Stimulated activated CD4-positive, alpha-beta T cell treated with anti-CD3 and anti-CD28 coated beads, Interleukin-1b, Interleukin-23, amount 100 ng/mL, for 24 hours (primary cell): ENCODE measurements around the gene DGUOK.

Experiments
- DNase-seq, 4 experiments: peaks; one replicate each; pipeline ENCODE4 v3.0.0-alpha.2; 2020; ENCODE audit warnings: low read depth in 4 of 4, low spot score in 1 of 4

DGUOK gene

DNA sequence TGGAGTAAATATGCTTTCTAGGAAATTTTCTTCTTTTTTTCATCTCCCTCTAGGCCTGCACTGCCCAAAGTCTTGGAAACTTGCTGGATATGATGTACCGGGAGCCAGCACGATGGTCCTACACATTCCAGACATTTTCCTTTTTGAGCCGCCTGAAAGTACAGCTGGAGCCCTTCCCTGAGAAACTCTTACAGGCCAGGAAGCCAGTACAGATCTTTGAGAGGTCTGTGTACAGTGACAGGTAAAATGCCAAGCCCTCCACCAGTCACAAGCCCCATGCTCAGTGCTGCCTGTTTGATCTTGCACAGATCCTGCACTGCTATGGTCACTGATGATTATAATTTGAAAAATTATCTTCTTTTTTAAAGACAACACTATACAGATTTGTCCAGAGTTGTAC, 20.0 kb downstream of the DGUOK start:
- DNase-seq, result no peak

DNA sequence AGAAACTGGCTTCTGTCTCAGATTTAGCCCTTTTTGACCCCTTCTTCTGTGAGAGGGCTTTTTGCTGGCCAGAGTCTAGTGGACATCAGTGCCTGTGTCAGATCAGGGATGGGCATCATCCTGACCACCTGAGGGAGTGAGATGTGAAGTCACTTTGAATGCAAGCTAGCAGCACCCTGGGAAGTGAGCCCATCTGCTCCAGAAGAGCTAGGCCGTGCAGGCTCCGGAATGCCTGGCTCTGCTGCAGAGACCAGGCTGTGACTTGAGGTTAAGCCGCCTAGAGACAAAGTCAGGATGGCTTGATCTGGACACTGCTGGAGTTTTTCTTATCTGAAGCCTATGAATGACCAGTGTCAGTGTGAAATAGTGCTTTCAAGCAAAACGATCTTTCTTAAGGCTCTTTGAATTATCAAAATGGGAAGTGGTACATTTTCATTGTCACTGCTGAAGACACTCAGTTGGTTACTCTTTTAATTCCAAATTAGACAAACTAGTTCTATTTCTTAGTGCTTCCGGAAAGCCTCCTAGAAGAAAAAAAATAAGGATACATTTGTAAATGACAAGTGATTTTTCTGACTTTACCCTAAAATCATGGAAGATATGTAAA, 20.8 kb downstream of the DGUOK start:
- DNase-seq, result no peak

DNA sequence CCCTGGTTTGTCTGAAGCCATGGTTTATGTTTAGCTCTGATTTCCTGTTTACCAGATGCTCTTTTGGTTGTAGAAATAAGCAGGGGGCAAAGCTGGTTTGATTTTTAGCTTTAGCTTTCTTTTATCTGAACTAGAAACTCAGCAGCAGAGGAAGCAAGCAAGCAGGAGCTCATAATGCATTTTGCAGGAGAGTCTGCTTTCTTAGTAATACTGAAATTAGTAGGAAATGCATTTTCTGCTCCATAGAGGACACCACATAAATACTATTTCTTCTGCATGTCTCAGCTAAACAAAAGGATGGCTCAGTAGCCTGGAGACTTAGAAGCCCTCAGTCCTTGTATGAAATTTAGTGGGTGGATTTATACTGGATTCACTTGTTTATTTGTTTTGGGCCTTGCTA, 23.1 kb downstream of the DGUOK start:
- no peak for DNase-seq

DNA sequence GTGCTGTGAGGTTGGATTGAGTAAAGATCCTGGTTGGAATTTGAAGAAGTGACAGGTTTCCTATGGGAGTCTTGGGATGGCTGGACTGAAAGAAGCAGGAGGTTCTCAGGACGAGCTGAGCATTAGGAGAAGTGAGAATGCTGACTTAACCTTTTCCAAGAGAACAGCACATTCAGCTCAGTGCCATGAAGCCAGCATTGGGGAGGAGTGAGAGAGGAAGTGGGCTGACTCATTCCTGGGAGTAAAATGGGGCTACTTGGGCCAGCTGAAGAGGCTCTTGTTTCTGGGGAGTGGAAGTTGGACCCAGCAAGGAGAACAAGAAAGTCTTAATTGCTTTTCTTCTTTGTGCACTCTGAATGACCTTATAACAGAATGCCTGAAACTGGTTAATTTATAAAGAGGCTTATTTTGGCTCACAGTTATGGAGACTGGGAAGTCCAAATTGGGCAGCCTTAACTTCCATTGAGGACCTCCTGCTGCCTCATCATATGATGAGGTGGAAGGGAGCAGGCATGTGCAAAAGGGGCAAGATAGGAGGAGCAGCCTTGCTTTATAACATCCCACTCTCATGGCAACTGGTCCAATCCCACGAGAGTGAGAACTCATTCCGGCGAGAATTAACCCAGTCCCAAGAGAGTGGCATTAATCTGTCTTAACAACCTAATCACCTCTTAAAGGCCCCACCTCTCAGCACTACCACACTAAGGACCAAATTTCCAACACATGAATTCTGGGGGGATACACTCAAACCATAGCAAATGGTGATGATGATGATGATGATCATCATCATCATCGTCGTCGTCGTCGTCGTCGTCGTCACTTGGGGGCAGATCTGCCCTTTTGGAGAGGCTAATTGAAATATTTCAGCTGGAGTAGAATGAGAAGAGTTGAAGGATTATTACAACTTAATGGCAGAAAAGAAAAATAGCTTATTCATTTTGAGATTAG, 26.1 kb downstream of the DGUOK start:
- DNase-seq, result no peak

DNA sequence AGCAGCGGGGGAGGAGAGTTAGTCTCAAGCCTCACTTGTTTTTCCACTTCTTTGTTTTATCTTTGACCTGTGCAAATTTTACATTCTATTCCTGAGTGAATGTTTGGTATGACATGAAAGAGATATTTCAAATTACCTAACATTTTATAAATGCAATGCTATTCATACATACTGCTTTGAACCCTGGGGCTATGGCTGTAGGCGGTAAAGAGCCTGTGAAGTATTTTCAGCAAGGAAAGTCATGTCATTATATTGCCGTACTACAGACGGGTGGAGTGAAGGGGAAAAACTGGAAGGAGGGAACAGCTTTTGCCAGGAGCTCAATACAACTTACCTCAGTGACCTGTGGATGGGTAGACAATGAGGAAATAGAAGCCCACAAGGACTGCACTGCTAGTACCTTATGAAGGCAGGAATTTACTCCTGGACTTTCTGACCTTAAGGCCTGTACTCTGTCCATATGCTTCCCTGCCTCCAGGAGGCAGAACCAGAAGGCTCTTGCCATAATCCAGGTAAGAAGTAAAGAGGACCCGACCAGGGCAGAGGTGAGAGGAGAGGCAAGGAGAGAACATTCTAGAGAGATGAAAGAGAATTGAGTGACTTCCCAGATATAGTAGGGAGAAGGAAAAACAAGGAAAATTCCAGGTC, 29.7 kb downstream of the DGUOK start:
- no peak for DNase-seq

DNA sequence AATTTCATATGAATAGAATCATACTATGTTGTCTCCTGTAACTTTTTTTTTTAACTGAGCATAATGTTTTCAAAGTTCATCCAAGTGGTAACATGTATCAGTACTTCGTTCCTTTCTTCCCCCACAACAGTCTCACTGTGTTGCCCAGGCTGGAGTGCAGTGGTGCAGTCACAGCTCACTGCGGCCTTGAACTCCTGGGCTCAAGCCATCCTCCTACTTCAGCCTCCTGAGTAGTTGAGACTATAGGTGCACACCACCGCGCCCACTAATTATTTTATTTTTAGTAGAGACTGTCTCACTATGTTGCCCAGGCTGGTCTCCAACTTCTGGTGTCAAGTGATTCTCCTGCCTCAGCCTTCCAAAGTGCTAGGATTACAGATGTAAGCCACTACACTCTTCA, 34.6 kb downstream of the DGUOK start:
- DNase-seq, result no peak

DNA sequence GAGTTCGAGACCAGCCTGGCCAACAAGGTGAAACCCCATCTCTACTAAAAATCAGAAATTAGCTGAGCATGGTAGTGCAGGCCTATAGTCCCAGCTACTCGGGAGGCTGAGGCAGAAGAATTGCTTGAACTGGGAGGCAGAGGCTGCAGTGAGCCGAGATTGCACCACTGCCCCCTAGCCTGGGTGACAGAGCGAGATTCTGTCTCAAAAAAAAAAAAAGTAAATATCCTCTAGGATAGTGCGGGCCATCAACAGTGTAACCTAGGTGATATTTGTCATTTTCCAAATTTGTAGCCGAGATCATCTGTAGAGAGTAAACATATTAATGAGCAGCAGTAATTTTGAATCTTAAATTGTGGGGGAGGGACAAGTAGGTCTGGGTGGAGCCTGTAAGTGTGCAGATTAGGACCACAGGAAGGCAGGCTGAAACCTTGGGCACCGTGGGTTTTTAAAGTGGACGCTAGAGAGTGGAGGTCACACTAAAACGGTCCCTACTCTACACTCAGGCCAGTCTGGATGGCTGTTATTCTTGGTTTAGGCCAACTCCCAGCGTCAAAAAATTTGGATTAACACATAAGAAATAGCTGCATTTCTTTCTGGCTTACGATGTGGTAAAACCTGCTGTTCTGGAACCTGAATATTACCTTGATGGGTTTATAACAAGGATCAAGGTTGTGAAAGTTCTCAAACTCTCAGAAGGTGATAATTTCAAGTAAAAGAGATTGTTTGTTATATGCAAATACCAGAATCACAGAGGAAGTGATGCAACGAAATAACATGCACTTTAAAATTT, 35.3 kb downstream of the DGUOK start:
- DNase-seq, result no peak

DNA sequence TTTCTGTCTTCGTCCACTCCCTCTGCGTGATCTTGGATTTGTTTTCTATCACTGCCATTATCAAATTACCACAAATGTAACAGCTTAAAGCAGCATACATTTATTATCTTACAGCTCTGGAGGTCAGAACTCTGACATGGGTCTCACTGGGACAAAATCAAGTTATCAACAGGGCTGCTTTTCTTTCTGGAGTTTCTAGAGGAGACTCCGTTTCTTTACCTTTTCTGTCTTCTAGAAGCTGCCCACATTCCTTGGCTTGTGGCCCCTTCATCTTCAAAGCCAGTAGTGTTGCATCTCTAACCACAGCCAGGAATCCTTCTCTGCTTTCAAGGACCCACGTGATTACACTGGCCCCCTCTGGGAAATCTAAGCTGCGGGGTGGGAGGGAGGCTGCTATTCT, 36.1 kb downstream of the DGUOK start:
- DNase-seq, result no peak

DNA sequence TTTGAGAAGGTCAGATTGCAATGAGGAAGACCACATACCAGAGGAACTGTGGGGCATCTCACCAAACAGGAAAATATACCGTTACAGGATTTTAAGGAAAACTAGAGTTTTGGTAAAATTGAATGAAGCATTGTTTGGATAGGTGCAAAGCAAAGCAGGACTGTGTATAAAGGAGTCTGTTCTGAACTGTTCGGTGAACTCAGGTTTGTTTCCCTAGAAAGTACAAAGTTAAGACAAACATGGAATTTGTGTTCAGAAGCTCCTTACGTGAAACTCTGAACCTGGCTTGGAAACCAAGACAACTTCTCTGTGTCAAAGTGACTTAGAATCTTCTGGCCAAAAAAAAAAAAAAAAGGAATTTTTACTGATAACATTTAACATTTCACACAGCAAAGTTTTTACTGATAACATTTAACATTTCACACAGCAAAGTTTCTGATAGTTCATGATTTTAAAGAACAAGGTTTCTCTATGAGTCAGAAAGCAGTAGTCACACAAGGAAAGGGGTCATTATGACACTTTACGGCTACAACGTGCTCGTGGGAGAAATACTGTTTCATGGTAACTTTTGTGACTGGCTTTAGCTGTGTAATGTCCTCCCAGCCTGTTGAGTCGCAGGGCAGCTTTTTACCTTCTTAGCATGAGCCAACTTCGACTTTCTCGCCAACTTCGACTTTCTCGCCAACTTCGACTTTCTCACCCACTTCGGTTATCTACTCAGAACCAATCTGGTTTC, 36.9 kb downstream of the DGUOK start:
- no peak for DNase-seq

DNA sequence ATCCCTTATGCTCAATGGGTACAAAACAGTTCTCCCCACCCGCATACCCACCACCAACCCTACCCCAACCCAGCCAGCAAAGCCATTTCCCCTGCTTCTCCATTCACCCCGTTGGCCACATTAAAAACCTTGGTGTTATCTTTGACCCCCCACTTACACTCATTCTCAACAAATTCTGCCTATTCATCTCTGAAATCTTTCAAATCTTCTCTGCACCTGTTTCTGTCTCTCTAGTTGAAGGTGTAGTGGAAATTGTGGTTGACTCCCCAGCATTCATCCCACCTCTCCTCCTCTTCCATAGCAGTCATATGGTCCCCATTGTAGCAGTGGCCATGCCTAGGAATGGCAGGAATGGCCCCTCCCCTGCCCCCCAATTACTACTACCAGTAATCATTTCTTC, 37.5 kb downstream of the DGUOK start:
- no peak for DNase-seq

DNA sequence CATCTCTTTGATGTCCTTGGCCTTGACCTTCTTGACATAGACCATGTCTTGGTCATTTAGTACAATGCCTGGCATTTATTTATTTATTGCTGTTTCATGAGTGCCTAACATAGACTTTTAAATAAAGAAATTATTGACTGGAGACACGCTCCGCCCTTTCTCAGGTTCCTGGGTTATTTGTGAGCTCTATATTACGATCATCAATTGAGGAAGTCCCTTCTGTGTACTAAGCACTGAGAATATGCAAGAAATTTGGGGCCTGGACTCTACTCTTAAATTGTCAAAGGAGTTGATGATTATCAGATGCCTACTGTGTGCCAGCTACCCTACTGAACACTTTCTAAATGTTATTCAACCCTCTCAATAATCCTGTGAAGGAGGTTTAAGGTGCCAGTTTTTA, 38.4 kb downstream of the DGUOK start:
- no peak for DNase-seq

DNA sequence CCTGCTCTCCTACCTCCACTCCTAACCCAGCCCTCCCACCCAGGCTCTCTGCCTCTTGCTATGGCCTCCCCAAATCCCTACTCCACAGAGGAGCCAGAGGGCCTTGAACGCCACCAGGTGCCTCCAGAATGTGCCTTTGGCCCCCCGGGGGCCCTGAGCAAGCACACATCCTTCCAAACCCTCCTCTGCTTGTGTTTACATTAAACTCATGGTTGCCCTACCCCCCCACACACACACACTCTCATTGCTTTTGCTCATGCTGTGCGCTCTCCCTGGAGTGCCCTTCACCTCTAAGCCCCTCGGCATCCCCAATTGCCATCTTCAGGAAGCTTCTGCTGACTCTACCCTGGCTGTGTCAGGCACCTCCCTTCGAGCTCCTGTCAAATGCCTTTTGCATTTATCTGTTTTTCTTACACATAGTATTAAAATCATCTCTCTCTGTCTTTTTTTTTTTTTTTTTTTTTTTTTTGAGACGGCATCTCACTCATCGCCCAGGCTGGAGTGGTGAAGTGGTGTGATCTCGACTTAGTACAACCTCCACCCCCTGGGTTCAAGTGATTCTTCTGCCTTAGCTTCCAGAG, 41.8 kb downstream of the DGUOK start:
- no peak for DNase-seq

DNA sequence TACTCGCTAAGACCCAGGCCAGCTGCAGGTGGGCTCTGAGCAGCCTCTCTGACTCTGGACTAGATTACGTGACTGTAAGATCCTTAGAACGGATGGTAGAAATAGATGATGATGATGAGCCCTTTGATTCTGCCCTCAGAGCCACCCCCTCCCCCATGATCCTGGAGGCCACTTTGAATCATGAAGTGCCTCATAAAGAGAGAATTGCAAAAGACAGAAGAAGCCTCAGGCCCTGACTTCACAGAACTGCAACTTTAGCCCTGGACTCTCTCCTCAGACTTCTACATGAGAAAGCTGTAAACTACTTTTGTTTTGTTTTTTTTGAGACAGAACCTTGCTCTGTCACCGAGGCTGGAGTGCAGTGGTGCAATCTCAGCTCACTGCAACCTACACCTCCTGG, 42.7 kb downstream of the DGUOK start:
- DNase-seq, result no peak

DNA sequence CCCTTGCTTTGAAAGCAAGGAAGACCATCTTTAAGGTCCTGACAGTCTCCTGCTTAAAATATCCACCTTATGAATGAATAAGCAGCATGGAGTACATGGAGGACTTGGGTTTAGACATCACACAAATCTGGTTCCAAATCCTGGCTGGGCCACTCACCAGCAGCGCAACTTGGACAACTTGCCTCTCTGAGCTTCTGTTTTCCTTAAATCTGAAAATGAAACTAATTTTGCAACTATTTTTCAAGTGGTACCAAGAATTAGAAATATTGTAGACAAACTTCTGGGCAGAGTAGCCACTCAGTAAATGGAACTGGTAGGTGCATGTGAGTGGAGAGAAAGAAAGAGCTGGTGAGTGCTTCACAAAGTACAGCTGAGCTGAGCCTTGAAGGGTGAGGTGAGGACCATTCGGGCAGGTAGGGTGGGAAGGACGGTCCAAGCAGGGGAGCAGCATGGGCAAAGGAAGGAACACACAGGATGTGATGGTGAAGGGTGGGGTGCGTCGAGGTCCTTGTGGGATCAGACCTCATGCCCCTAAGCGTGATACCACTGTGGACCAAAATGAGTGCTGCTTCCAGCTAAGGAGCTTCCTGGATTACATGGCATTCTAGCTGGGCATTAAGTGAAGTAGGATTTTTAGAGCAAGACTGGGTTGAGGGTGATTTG, 43.6 kb downstream of the DGUOK start:
- DNase-seq, result no peak

DNA sequence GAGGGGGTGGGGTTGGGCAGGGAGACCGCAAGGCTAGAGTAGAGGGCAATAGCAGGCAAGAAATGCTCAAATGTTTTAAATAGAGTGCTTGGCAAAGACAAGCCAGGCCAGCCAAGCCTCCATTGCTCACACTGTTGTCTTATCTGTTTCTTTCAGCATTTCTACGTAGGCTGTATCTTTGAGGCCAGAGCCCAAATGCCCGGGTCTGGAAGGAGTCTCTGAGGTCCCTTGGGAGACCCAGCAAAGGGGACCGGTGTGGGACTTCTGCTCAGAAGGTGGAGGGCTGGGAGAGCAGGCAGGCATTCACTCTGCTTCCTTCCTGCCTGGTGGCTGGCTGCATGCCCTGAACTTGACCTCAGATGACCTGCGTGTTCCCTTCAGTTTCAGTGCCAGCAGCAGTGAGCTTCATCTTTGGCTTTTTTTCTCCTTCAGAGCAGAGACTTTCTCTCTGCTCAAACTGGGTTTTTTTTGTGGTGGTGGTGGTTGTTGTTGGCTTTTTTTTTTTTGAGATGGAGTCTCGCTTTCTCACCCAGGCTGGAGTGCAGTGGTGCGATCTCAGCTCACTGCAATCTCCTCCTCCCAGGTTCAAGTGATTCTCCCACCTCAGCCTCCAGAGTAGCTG, 44.3 kb downstream of the DGUOK start:
- DNase-seq, result no peak

DNA sequence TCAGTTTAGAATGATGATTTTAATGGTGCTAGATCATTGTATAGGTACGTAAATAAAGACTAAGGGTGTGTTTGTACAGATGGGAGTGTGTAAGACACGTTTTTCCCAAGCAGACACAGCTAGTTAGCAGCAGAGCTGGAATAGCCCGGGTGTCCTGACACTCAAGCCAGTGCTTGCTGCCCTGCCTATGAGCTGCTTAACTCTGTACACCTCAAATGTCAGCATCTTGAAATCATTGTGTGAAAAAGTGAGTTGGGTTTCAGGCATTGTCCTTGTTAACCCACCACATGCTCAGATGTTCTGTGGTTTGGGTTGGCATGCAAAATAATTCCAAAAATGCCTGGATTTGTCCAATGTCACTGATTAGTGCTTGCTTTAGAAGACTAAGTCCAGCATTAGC, 45.0 kb downstream of the DGUOK start:
- DNase-seq, result no peak

DNA sequence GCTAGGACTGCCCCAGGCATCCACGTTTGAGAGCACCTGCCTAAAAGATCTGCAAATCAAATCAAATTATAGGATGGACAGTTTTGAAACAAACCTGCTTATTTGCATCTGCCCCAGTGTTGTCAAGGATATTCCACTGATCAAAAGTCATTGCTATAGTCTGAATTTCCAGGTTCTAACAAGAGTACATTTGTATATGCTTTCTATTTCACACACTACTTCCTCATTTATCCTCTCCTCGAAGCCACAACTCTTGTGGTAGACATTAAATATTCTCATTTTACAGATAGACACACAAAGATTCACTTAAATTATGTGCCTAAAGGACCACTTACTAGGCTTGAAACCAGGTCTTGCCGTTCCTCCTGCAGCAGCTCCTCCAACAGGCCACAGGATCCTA, 46.2 kb downstream of the DGUOK start:
- no peak for DNase-seq

DNA sequence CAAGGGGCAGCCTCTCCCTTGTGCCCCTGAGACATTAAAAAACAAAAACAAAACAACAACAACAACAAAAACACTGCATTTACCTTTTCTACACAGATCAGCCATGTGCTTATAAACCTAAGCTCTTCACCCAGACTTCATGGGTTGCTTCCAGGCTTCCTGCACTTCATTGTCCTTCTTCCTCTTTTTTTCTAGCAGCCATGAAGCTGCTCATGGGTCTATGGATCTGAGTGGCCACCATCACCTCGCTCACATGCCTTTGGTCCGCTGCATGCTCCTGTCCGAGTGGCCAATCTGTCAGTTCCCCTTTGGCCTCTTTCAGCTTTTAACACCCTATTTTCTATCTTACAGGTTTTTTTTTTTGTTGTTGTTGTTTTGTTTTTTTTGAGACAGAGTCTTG, 49.1 kb downstream of the DGUOK start:
- no peak for DNase-seq

DNA sequence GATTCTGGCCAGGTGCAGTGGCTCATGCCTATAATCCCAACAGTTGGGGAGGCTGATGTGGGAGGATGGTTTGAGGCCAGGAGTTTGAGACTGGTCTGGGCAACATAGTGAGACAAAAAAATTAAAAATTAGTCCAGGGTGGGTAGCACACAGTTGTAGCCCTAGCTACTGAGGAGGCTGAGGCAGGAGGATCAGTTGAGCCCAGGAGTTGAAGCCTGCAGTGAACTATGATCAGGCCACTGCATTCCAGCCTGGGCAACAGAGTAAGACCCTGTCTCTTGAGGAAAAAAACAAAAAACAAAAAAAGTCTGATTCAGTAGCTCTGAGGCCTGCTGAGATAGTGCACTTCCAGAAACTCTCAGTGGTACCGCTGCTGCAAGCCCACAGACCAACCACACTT, 50.1 kb downstream of the DGUOK start:
- DNase-seq, result no peak
